Mesendoderm (in vitro differentiated cells): Measurements from ENCODE around the gene NRG3.

Experiments
- DNase-seq: peaks from one replicate; pipeline ENCODE4 v3.0.0; 2013
- H2AK5ac ChIP-seq: 2 replicates; pipeline ENCODE4 v1.6.1; 2013; ENCODE audit warnings: low read length, inconsistent platforms
- H2BK120ac ChIP-seq: 2 replicates; pipeline ENCODE4 v1.6.1; 2013; ENCODE audit warnings: low read depth, mild to moderate bottlenecking, low read length, moderate library complexity, mixed read lengths
- H2BK15ac ChIP-seq: replicated peaks from 2 replicates; pipeline ENCODE4 v1.6.1; 2013; ENCODE audit warnings: low read depth, mild to moderate bottlenecking, moderate library complexity
- H2BK5ac ChIP-seq: 2 replicates; pipeline ENCODE4 v1.6.1; 2013; ENCODE audit warnings: low read length, inconsistent platforms
- H3K18ac ChIP-seq: 2 replicates; pipeline ENCODE4 v1.6.1; 2013; ENCODE audit warnings: mild to moderate bottlenecking, low read length, mixed read lengths
- H3K23ac ChIP-seq: one replicate; pipeline ENCODE4 v1.6.1; 2013; ENCODE audit warnings: low read length
- H3K27ac ChIP-seq: 2 replicates; pipeline ENCODE4 v1.5.1; 2013; ENCODE audit warnings: low read depth, mild to moderate bottlenecking, inconsistent platforms, low read length, moderate library complexity
- H3K27me3 ChIP-seq: 2 replicates; pipeline ENCODE4 v1.6.1; 2013; ENCODE audit warnings: low read length, control low read depth, mild to moderate bottlenecking, inconsistent platforms; ENCODE audit not compliant: insufficient read depth, poor library complexity
- H3K36me3 ChIP-seq: 2 replicates; pipeline ENCODE4 v1.6.1; 2013; ENCODE audit warnings: low read length, inconsistent platforms; ENCODE audit not compliant: control insufficient read depth, insufficient read depth
- H3K4ac ChIP-seq: one replicate; pipeline ENCODE4 v1.6.1; 2013; ENCODE audit warnings: low read depth, mild to moderate bottlenecking, low read length, moderate library complexity
- H3K4me1 ChIP-seq: 2 replicates; pipeline ENCODE4 v1.6.1; 2013; ENCODE audit warnings: low read depth, low read length, inconsistent platforms; ENCODE audit not compliant: control insufficient read depth
- H3K4me2 ChIP-seq: 2 replicates; pipeline ENCODE4 v1.6.1; 2013; ENCODE audit warnings: low read length
- H3K4me3 ChIP-seq: 2 replicates; pipeline ENCODE4 v1.5.1; 2013; ENCODE audit warnings: mild to moderate bottlenecking, low read length
- H3K56ac ChIP-seq: one replicate; pipeline ENCODE4 v1.6.1; 2013; ENCODE audit warnings: low read length
- H3K79me1 ChIP-seq: 2 replicates; pipeline ENCODE4 v1.6.1; 2013; ENCODE audit warnings: low read length, inconsistent platforms
- H3K79me2 ChIP-seq: 2 replicates; pipeline ENCODE4 v1.6.1; 2013; ENCODE audit warnings: mild to moderate bottlenecking, low read length; ENCODE audit not compliant: control insufficient read depth, insufficient read depth
- H3K9ac ChIP-seq: 2 replicates; pipeline ENCODE4 v1.6.1; 2013; ENCODE audit warnings: low read length, inconsistent platforms
- H4K5ac ChIP-seq: one replicate; pipeline ENCODE4 v1.6.1; 2013; ENCODE audit warnings: low read length
- H4K8ac ChIP-seq: one replicate; pipeline ENCODE4 v1.6.1; 2013; ENCODE audit warnings: low read depth, mild to moderate bottlenecking, control low read depth, low read length, moderate library complexity
- WGBS: extraction: QIAGEN DNeasy Blood & Tissue Kit; methylation state at CpG from one replicate; pipeline ENCODE4 v1.1.7; 2013; ENCODE audit warnings: low lambda C conversion rate, missing lambda C conversion rate; ENCODE audit not compliant: insufficient coverage; ENCODE audit errors: extremely low coverage; 5-methylcytosine and 5-hydroxymethylcytosine counted together

NRG3 gene

GRCh38 chr10:82394122-82394521 lies 519.1 kb downstream of the NRG3 start:
- no peak overlapping the region for H2BK5ac ChIP-seq
- WGBS = no CpG with 5 or more reads among the region's 5 CpGs
- no peak overlapping the region for H3K4ac ChIP-seq

GRCh38 chr10:82394987-82395386 lies 520.0 kb downstream of the NRG3 start:
- no peak overlapping the region for H4K8ac ChIP-seq
- no peak overlapping the region for H3K56ac ChIP-seq
- H3K79me1 ChIP-seq = no peaks in the 10 kb centered on the region
- no peak overlapping the region for H3K4me2 ChIP-seq
- H3K4me3 ChIP-seq = no peak overlapping the region
- H3K36me3 ChIP-seq = no peaks in the 10 kb centered on the region
- H3K9ac ChIP-seq = no peak overlapping the region
- H3K23ac ChIP-seq = no peak overlapping the region
- no peak overlapping the region for H2BK120ac ChIP-seq
- no peak overlapping the region for H3K4ac ChIP-seq
- no peak for DNase-seq
- no peak overlapping the region for H3K18ac ChIP-seq
- peaks cover 2% of the 10 kb centered on the region for H3K4me1 ChIP-seq
- H4K5ac ChIP-seq = no peak overlapping the region
- no peak overlapping the region for H2AK5ac ChIP-seq
- no peak overlapping the region for H2BK5ac ChIP-seq
- H3K27me3 ChIP-seq = no peaks in the 10 kb centered on the region
- no peak overlapping the region for H3K27ac ChIP-seq
- H2BK15ac ChIP-seq = no peak overlapping the region
- no CpG with 5 or more reads among the region's 5 CpGs for WGBS
- H3K79me2 ChIP-seq = no peaks in the 10 kb centered on the region

More at GRCh38 chr10:82394122-82394521, 519.1 kb downstream of the NRG3 start:
- H4K5ac ChIP-seq = no peak overlapping the region
- no peaks in the 10 kb centered on the region for H3K36me3 ChIP-seq
- no peak overlapping the region for H4K8ac ChIP-seq
- peaks cover 2% of the 10 kb centered on the region for H3K4me1 ChIP-seq
- H3K27ac ChIP-seq = no peak overlapping the region
- no peak overlapping the region for H2AK5ac ChIP-seq
- no peak overlapping the region for H3K9ac ChIP-seq
- H3K79me1 ChIP-seq = no peaks in the 10 kb centered on the region
- H3K56ac ChIP-seq = no peak overlapping the region
- DNase-seq = no peak
- H3K27me3 ChIP-seq = no peaks in the 10 kb centered on the region
- no peak overlapping the region for H3K4me3 ChIP-seq
- no peak overlapping the region for H3K23ac ChIP-seq
- H2BK120ac ChIP-seq = no peak overlapping the region
- H3K79me2 ChIP-seq = no peaks in the 10 kb centered on the region
- no peak overlapping the region for H2BK15ac ChIP-seq
- H3K18ac ChIP-seq = peak overlapping the region; percentile 41
- no peak overlapping the region for H3K4me2 ChIP-seq

- Histone ChIP-seq H3K56ac (no peak overlapping the region), H3K9ac (no peak overlapping the region), H2BK15ac (no peak overlapping the region), H3K27ac (peak overlapping the region; percentile 45), H3K79me1 (no peaks in the 10 kb centered on the region), H3K4me2 (no peak overlapping the region), H3K27me3 (no peaks in the 10 kb centered on the region), H3K79me2 (no peaks in the 10 kb centered on the region), H4K5ac (no peak overlapping the region), H3K23ac (no peak overlapping the region), H3K4me3 (no peak overlapping the region), H3K18ac (no peak overlapping the region), H2BK5ac (no peak overlapping the region), H2BK120ac (no peak overlapping the region), H4K8ac (no peak overlapping the region), H3K36me3 (no peaks in the 10 kb centered on the region), H3K4me1 (peaks cover 2% of the 10 kb centered on the region), H2AK5ac (no peak overlapping the region), H3K4ac (no peak overlapping the region)
- peak; percentile 80 for DNase-seq
Measured at GRCh38 chr10:82396886-82397285, 521.9 kb downstream of the NRG3 start.

- no peak overlapping the region for H3K4me3 ChIP-seq
- no peak overlapping the region for H3K9ac ChIP-seq
- no peak overlapping the region for H3K18ac ChIP-seq
- H2BK15ac ChIP-seq = no peak overlapping the region
- peak overlapping the region; percentile 89 for H3K27ac ChIP-seq
- no peaks in the 10 kb centered on the region for H3K79me1 ChIP-seq
- WGBS = no CpG with 5 or more reads among the region's 1 CpG
- no peak overlapping the region for H2BK5ac ChIP-seq
- H2AK5ac ChIP-seq = no peak overlapping the region
- no peak overlapping the region for H3K4ac ChIP-seq
- H4K8ac ChIP-seq = no peak overlapping the region
- no peak overlapping the region for H4K5ac ChIP-seq
- DNase-seq = peak; percentile 96
- H3K4me2 ChIP-seq = no peak overlapping the region
- no peak overlapping the region for H2BK120ac ChIP-seq
- H3K36me3 ChIP-seq = no peaks in the 10 kb centered on the region
- no peak overlapping the region for H3K56ac ChIP-seq
- peaks cover 2% of the 10 kb centered on the region for H3K4me1 ChIP-seq
- no peak overlapping the region for H3K23ac ChIP-seq
- H3K27me3 ChIP-seq = no peaks in the 10 kb centered on the region
- H3K79me2 ChIP-seq = no peaks in the 10 kb centered on the region
Measured at GRCh38 chr10:82397854-82398253, 522.9 kb downstream of the NRG3 start.

- H3K79me1 ChIP-seq = no peaks in the 10 kb centered on the region
- H3K4me3 ChIP-seq = no peak overlapping the region
- peaks cover 2% of the 10 kb centered on the region for H3K4me1 ChIP-seq
- WGBS = no CpG with 5 or more reads among the region's 2 CpGs
- no peak overlapping the region for H2BK5ac ChIP-seq
- H3K27ac ChIP-seq = no peak overlapping the region
- no peak overlapping the region for H2AK5ac ChIP-seq
- H3K27me3 ChIP-seq = no peaks in the 10 kb centered on the region
- H3K23ac ChIP-seq = no peak overlapping the region
- no peak overlapping the region for H3K56ac ChIP-seq
- H2BK15ac ChIP-seq = no peak overlapping the region
- no peaks in the 10 kb centered on the region for H3K36me3 ChIP-seq
- H3K9ac ChIP-seq = no peak overlapping the region
- H4K8ac ChIP-seq = no peak overlapping the region
- no peak overlapping the region for H3K4me2 ChIP-seq
- no peak for DNase-seq
- H2BK120ac ChIP-seq = no peak overlapping the region
- H3K18ac ChIP-seq = no peak overlapping the region
- no peak overlapping the region for H3K4ac ChIP-seq
- no peak overlapping the region for H4K5ac ChIP-seq
- no peaks in the 10 kb centered on the region for H3K79me2 ChIP-seq
Measured at GRCh38 chr10:82399850-82400249, 524.9 kb downstream of the NRG3 start.

- H3K27me3 ChIP-seq = no peaks in the 10 kb centered on the region
- no peak overlapping the region for H2BK120ac ChIP-seq
- no peak for DNase-seq
- no peak overlapping the region for H2BK5ac ChIP-seq
- no peak overlapping the region for H3K18ac ChIP-seq
- H3K4me3 ChIP-seq = no peak overlapping the region
- no peaks in the 10 kb centered on the region for H3K79me1 ChIP-seq
- no peak overlapping the region for H4K5ac ChIP-seq
- H4K8ac ChIP-seq = no peak overlapping the region
- no peaks in the 10 kb centered on the region for H3K36me3 ChIP-seq
- no peak overlapping the region for H3K4me2 ChIP-seq
- H3K27ac ChIP-seq = no peak overlapping the region
- no CpG with 5 or more reads among the region's 1 CpG for WGBS
- no peak overlapping the region for H3K23ac ChIP-seq
- no peak overlapping the region for H3K9ac ChIP-seq
- H2BK15ac ChIP-seq = no peak overlapping the region
- no peak overlapping the region for H3K56ac ChIP-seq
- H2AK5ac ChIP-seq = no peak overlapping the region
- no peak overlapping the region for H3K4ac ChIP-seq
- no peaks in the 10 kb centered on the region for H3K79me2 ChIP-seq
- H3K4me1 ChIP-seq = peaks cover 2% of the 10 kb centered on the region
Measured at GRCh38 chr10:82400841-82401240, 525.8 kb downstream of the NRG3 start.
